ENCODE measurements around the gene LEFTY1. TPM values are rescaled to one million over a fixed set of nuclear protein-coding genes. Genes with fewer than 3 reads are reported as not detected.

Gene LEFTY1
- total and polyA plus RNA-seq, 9 of the 15 experiments (the other 6 are each of a cell fraction or from before 2014, with no cell fraction given) = 0.07 to 0.24 (median 0.17) TPM; not detected in 5

- TF ChIP-seq ZNF592 (IDR thresholded peaks at IDR 0.05) = peak; percentile 99
- peak; percentile 95 for TF ChIP-seq ZNF609 (CRISPR knock-in tag; IDR thresholded peaks at IDR 0.05; ENCODE audit: borderline replicate concordance)
- TF ChIP-seq RBM14 (IDR thresholded peaks at IDR 0.05; ENCODE audit: borderline replicate concordance, insufficient read depth, low read depth, low read length) = no peak
- TF ChIP-seq NFE2 (IDR thresholded peaks at IDR 0.05; ENCODE audit: low read depth) = peak; percentile 90
- TF ChIP-seq NFXL1 (CRISPR knock-in tag; IDR thresholded peaks at IDR 0.05) = peak; percentile 79
- TF ChIP-seq MIER1 (IDR thresholded peaks at IDR 0.05; ENCODE audit: low read depth) = peak; percentile 72
- TF ChIP-seq NFE2L1 (tag; IDR thresholded peaks at IDR 0.05; ENCODE audit: borderline replicate concordance, low read depth) = peak; percentile 3; the same call in 1 of the 2 replicates
- TF ChIP-seq HOMEZ (CRISPR knock-in tag; IDR thresholded peaks at IDR 0.05) = peak; percentile 87; the same call in 1 of the 2 replicates
- TF ChIP-seq ZNF398 (CRISPR knock-in tag; IDR thresholded peaks at IDR 0.05) = no peak
- TF ChIP-seq DACH1 (IDR thresholded peaks at IDR 0.05; ENCODE audit: partially characterized antibody) = peak; percentile 91
- TF ChIP-seq HDGF (IDR thresholded peaks at IDR 0.05) = peak; percentile 100
- peak; percentile 92 for TF ChIP-seq CXXC5 (CRISPR knock-in tag; IDR thresholded peaks at IDR 0.05)
- TF ChIP-seq LCOR (CRISPR knock-in tag; IDR thresholded peaks at IDR 0.05) = peak; percentile 89; the same call in 1 of the 2 replicates
These were observed 39.5 kb upstream of the LEFTY1 start (continued) for GRCh38 chr1:225928186-225929175.

Measured in K562 (cell line).